Stimulated activated CD8-positive, alpha-beta memory T cell treated with anti-CD3 and anti-CD28 coated beads, Interleukin-12 subunit alpha, Interleukin-12 subunit beta, amount 100 ng/mL, for 24 hours (primary cell): ENCODE data around the gene AK9.

Source experiments
- DNase-seq: peaks from one replicate; pipeline ENCODE4 v3.0.0-alpha.2; 2020; ENCODE audit errors: extremely low read depth

AK9 gene

GRCh38 chr6:109458774-109459531 lies 232.0 kb downstream of the AK9 start:
- DNase-seq, result no peak

- no peak for DNase-seq
These were observed 233.4 kb downstream of the AK9 start for GRCh38 chr6:109457562-109457996.

- no peak for DNase-seq
These were observed 234.1 kb downstream of the AK9 start for GRCh38 chr6:109456710-109457561.

- DNase-seq, result no peak
These were observed 234.9 kb downstream of the AK9 start for GRCh38 chr6:109456111-109456583.

- peak; percentile 20 for DNase-seq
These were observed 235.4 kb downstream of the AK9 start, which contains the start of gene MICAL1 for GRCh38 chr6:109455437-109456110. TSS of gene MICAL1 (minus strand) at chr6:109455772. CDS start at chr6:109454196, 1,576 bp downstream.

GRCh38 chr6:109454496-109455436 lies 236.2 kb downstream of the AK9 start:
- DNase-seq, result no peak

GRCh38 chr6:109453594-109454495 lies 237.2 kb downstream of the AK9 start:
- DNase-seq, result no peak

GRCh38 chr6:109453156-109453555 lies 237.8 kb downstream of the AK9 start:
- DNase-seq, result no peak

- no peak for DNase-seq
These were observed 238.8 kb downstream of the AK9 start for GRCh38 chr6:109452181-109452580.

GRCh38 chr6:109451376-109451775 lies 239.6 kb downstream of the AK9 start:
- DNase-seq, result no peak

GRCh38 chr6:109450801-109451200 lies 240.2 kb downstream of the AK9 start:
- no peak for DNase-seq

GRCh38 chr6:109449795-109450673 lies 241.0 kb downstream of the AK9 start:
- no peak for DNase-seq

- DNase-seq, result no peak
These were observed 241.8 kb downstream of the AK9 start for GRCh38 chr6:109449064-109449794.

- no peak for DNase-seq
These were observed 242.4 kb downstream of the AK9 start for GRCh38 chr6:109448615-109449014.

- no peak for DNase-seq
These were observed 243.0 kb downstream of the AK9 start for GRCh38 chr6:109447878-109448555.

- DNase-seq, result no peak
These were observed 243.9 kb downstream of the AK9 start for GRCh38 chr6:109447087-109447486.

- no peak for DNase-seq
These were observed 244.5 kb downstream of the AK9 start for GRCh38 chr6:109446541-109446940.

- DNase-seq, result no peak
These were observed 244.9 kb downstream of the AK9 start for GRCh38 chr6:109446072-109446471.
